Epidermal melanocyte (primary cell): ENCODE data around the gene APOA5.
"Not testable (repeated sequence)": the region's sequence is repeated elsewhere in the genome, so short reads cannot be mapped to it uniquely, and the experiment has no call there.

Experiments used
- DNase-seq: peaks from one replicate; pipeline ENCODE4 v3.0.0; 2011; ENCODE audit warnings: low spot score; ENCODE audit not compliant: insufficient read length

Gene APOA5, protein sequence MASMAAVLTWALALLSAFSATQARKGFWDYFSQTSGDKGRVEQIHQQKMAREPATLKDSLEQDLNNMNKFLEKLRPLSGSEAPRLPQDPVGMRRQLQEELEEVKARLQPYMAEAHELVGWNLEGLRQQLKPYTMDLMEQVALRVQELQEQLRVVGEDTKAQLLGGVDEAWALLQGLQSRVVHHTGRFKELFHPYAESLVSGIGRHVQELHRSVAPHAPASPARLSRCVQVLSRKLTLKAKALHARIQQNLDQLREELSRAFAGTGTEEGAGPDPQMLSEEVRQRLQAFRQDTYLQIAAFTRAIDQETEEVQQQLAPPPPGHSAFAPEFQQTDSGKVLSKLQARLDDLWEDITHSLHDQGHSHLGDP

DNA sequence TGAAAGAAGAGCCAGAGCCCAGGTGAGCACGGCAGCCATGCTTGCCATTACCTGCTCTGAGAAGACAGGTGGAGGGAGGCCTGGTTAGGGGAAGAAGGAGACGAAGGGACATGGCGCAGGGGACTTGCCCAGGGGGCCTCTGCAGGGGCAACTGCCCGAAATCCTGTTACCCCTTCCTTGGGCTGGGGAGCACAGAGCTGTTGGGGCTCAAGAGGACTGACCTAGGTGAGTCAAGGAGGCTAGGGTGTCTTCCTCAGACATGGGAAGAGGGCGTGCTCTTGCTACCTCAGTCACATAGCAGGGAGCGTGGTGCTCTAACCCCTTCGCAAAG lies at the start of gene APOA5:
Gene APOA5 (minus strand): TSS at position 67 of the 331 bp plus-strand sequence. CDS start 19 bp downstream, at position 48.
- DNase-seq: no peak

DNA sequence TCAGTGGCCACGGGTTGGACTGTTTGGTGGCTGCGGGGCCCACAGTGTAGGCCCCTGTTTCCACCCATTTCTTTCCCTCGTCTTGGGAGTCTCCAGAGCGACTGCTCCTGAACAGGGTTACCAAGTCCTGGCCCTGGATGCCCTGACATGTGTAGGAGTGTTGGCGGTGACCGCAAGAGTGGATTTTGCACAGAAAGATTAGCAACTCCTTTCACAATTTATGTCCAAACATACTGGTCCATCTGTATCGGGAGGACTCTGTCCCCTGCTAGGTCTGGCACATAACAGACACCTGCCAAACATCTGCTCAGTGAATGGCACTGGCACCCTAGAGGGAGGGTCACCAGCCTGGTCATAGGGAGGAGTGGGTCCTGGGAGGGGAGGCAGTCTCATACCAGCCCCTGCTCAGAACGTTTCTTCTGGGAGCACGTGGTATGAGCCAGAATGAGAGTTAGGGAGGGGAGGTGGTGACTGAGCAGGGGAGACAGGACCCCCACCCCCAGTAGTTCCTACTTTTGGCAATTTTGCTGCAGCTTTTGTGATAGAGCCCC lies 49.1 kb upstream of the APOA5 start:
- DNase-seq: no peak

GRCh38 chr11:116840224-116840745 lies 48.6 kb upstream of the APOA5 start:
- DNase-seq: no peak

- no peak for DNase-seq
These were observed 46.8 kb upstream of the APOA5 start for GRCh38 chr11:116838321-116839084.

DNA sequence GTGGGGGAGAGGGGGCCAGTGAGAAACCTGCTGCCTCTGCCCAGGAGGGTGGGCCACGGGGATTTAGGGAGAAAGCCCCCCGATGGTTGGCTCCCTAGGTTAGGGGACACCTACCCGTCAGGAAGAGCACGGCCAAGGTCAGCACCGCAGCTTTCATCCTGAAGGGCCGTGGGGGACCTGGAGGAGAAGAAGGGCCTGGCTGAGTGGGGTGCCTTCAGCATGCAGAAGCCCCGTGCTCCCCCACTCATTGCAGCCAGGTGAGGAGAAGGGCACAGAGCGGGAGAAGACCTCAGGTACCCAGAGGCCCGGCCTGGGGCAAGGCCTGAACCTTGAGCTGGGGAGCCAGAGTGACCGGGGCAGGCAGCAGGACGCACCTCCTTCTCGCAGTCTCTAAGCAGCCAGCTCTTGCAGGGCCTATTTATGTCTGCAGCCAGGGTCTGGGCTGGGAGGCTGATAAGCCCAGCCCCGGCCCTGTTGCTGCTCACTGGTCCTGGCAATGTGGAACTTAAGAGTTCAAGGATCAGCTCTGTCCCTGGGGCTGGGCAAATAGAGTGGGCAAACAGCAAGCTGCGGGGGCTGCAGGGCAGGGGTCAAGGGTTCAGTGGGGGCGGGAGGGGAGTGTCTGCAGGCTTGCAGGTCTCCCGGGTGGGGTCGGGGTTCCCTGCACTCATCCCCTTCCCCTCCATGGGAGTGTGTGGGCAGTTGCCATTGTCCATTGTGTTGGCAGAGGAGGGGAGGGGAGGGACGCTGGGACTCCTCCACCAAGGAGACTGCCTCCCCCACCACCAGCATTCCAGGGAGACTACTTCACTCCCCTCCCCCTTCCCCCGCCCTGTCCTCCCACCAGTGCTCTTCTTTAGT lies 45.8 kb upstream of the APOA5 start, which contains the start of gene APOA1:
Gene APOA1 (minus strand): TSS at position 392 of the 861 bp plus-strand sequence. CDS start 235 bp downstream, at position 157.
- no peak for DNase-seq

- DNase-seq: no peak
These were observed 44.9 kb upstream of the APOA5 start for GRCh38 chr11:116836632-116836991.

DNA sequence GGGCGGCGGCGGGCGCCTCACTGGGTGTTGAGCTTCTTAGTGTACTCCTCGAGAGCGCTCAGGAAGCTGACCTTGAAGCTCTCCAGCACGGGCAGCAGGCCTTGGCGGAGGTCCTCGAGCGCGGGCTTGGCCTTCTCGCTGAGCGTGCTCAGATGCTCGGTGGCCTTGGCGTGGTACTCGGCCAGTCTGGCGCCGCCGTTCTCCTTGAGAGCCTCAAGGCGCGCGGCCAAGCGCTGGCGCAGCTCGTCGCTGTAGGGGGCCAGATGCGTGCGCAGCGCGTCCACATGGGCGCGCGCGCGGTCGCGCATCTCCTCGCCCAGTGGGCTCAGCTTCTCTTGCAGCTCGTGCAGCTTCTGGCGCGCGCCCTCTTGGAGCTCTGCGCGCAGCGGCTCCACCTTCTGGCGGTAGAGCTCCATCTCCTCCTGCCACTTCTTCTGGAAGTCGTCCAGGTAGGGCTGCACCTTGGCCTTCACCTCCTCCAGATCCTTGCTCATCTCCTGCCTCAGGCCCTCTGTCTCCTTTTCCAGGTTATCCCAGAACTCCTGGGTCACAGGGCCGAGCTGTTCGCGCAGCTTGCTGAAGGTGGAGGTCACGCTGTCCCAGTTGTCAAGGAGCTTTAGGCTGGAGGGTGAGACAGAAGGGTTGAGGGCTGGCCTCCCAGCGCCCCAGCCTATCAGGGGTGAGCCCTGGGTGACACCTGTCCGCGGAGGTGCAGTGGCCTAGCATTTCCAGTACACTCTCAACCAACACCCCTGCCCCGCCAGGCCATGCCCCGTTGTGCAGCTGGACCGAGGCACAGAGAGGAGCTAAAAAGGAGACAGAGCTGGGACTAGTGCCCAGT lies 44.3 kb upstream of the APOA5 start:
- DNase-seq: peak; percentile 65

- DNase-seq: no peak
These were observed 43.5 kb upstream of the APOA5 start for GRCh38 chr11:116835042-116835772.

GRCh38 chr11:116834535-116835041 lies 42.9 kb upstream of the APOA5 start:
- not testable (repeated sequence) for DNase-seq

- DNase-seq: no peak
These were observed 42.3 kb upstream of the APOA5 start for GRCh38 chr11:116833816-116834534.

DNA sequence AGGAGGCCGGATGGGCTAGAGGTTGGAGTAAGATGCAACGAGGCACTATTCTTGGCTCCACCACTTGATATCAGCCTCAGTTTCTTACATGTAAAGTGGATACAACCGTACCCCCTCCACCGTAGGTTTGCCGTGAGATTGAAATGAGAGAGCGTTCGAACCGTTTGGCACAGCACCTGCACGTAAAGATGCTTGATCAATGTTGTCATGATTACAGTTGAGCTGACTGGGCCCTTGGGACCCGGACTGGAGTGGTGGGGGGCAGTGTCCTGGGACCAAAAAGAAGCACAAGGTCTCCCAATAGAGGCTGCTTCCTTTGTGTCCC lies 41.8 kb upstream of the APOA5 start:
- DNase-seq: no peak

DNA sequence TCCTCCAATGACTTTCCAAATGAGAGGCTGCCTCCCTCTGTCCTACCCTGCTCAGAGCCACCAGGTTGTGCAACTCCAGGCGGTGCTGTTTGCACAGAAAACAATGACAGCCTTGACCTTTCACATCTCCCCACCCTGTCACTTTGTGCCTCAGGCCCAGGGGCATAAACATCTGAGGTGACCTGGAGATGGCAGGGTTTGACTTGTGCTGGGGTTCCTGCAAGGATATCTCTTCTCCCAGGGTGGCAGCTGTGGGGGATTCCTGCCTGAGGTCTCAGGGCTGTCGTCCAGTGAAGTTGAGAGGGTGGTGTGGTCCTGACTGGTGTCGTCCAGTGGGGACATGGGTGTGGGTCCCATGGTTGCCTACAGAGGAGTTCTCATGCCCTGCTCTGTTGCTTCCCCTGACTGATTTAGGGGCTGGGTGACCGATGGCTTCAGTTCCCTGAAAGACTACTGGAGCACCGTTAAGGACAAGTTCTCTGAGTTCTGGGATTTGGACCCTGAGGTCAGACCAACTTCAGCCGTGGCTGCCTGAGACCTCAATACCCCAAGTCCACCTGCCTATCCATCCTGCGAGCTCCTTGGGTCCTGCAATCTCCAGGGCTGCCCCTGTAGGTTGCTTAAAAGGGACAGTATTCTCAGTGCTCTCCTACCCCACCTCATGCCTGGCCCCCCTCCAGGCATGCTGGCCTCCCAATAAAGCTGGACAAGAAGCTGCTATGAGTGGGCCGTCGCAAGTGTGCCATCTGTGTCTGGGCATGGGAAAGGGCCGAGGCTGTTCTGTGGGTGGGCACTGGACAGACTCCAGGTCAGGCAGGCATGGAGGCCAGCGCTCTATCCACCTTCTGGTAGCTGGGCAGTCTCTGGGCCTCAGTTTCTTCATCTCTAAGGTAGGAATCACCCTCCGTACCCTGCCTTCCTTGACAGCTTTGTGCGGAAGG lies 40.9 kb upstream of the APOA5 start:
- DNase-seq: no peak

DNA sequence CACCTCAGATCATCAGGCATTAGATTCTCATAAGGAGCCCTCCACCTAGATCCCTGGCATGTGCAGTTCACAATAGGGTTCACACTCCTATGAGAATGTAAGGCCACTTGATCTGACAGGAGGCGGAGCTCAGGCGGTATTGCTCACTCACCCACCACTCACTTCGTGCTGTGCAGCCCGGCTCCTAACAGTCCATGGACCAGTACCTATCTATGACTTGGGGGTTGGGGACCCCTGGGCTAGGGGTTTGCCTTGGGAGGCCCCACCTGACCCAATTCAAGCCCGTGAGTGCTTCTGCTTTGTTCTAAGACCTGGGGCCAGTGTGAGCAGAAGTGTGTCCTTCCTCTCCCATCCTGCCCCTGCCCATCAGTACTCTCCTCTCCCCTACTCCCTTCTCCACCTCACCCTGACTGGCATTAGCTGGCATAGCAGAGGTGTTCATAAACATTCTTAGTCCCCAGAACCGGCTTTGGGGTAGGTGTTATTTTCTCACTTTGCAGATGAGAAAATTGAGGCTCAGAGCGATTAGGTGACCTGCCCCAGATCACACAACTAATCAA lies 40.2 kb upstream of the APOA5 start:
- no peak for DNase-seq

GRCh38 chr11:116830184-116830912 lies 38.7 kb upstream of the APOA5 start:
- DNase-seq: no peak

- DNase-seq: no peak
These were observed 38.0 kb upstream of the APOA5 start, which contains the start of gene APOC3 for GRCh38 chr11:116829525-116830183. APOC3 (plus strand) TSS chr11:116829907; CDS start chr11:116830583, 676 bp downstream.
